Suprapubic skin (tissue), 4 donors: Measurements from ENCODE around the gene SPATA6L.

Source experiments
- CTCF ChIP-seq, 2 donors: fragments of 200-600 bp in 1 of 2; fragments of 450-650 bp in 1 of 2; sonication (generic) in 1 of 2; IDR thresholded peaks; one replicate each; pipeline ENCODE4 v1.5.1; 2016 to 2019; ENCODE audit warnings: antibody characterized with exemption in 2 of 2, mild to moderate bottlenecking in 1 of 2, moderate library complexity in 1 of 2
- POLR2A ChIP-seq, 2 donors: fragments of 450-650 bp; IDR thresholded peaks; one replicate each; pipeline ENCODE4 v1.6.1; 2017; ENCODE audit warnings: antibody characterized with exemption in 2 of 2, mild to moderate bottlenecking in 2 of 2, moderate library complexity in 2 of 2
- POLR2AphosphoS5 ChIP-seq, 3 donors: sonication (generic); formaldehyde crosslinking; IDR thresholded peaks; one replicate each; pipeline ENCODE4 v1.6.1; 2017; ENCODE audit warnings: antibody characterized with exemption in 3 of 3

DNA sequence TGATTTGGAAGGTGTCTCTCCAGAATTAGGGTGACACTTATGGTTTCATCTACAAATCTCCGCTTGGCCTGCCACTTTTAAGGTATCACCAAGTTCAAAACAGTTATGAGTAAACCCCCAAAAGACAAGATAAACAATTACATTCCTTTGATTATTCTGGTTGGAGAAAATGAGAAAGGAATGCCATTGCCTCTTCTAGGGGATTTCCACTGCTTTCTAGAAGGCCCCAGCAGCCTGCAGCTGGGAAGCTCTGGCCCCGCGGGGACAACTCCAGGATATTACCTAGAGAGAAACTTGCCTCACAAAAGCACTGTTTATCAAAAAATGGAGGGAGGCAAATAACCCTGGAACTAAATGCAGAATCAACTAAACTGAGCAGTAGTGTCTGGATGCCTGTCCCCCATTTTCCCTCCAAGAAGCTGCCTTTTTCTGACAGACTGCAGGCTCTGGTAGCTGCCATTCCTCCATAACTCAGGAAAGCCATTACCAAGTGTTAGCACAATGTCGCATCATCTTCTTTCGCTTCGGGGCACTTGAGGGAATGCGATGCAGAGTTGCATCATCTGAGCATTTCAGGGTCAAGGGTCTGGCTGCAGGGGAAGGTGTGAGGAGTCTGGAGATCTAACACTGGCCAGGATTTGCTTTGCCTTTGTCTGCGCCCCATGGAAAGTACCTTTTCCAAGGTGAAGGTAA is 75.7 kb downstream of the SPATA6L start:
- TF ChIP-seq POLR2A (IDR thresholded peaks at IDR 0.05), result no peak
- TF ChIP-seq CTCF (IDR thresholded peaks at IDR 0.05), result no peak
- TF ChIP-seq POLR2AphosphoS5 (IDR thresholded peaks at IDR 0.05), result no peak
